ENCODE data around the gene MMP21. TPM values are rescaled to one million over a fixed set of nuclear protein-coding genes. Genes with fewer than 3 reads are reported as not detected.

The MMP21 gene
- total and polyA plus RNA-seq, 2 of the 13 experiments (the other 11 are each of a cell fraction or from before 2014, with no cell fraction given): not detected

- Histone ChIP-seq H3K4me1 (ENCODE audit: insufficient read depth, low read length) (peaks cover 29% of the 10 kb centered on the region), H2AFZ (ENCODE audit: low read length) (no peak overlapping the region), H3K79me2 (ENCODE audit: insufficient read depth, low read length) (no peaks in the 10 kb centered on the region), H3K9ac (ENCODE audit: insufficient read depth, low read depth, low read length) (no peak overlapping the region), H3K27me3 (ENCODE audit: control insufficient read depth in 1 of 2, insufficient read depth in 2 of 2, low read length in 2 of 2) (no peaks in the 10 kb centered on the region; a peak in 2 of 5 replicates), H3K4me3 (replicated peaks in 1 of 3; ENCODE audit: insufficient read depth in 1 of 3, low read depth in 2 of 3, low read length in 3 of 3) (no peak overlapping the region), H3K36me3 (replicated peaks in 1 of 2; ENCODE audit: control insufficient read depth in 1 of 2, insufficient read depth in 2 of 2, low read length in 2 of 2) (no peaks in the 10 kb centered on the region), H3K4me2 (ENCODE audit: low read depth, low read length) (no peak overlapping the region), H3K27ac (ENCODE audit: extremely low read length, insufficient read depth, low read length) (no peak overlapping the region), H4K20me1 (ENCODE audit: insufficient read depth, low read length) (no peaks in the 10 kb centered on the region), H3K9me3 (ENCODE audit: low read length) (no peaks in the 10 kb centered on the region)
- DNase-seq (ENCODE audit: low spot score): no peak
- BruUV-seq (replicated peaks): no TSS peak
- CTCF ChIA-PET (ENCODE audit: low intra/inter-chr PET ratio, low total read pairs): no interaction called here
- no peak for ATAC-seq
- 75% methylated on average over 8 of the region's 11 CpGs for WGBS (ENCODE audit: low lambda C conversion rate)
- intact Hi-C loops (cut with micrococcal nuclease; ENCODE audit: unreplicated experiment): no loop called here
- in situ Hi-C loops (cut with HindIII; ENCODE audit: extremely low pct_ligation_motif_present, low pct_unique_long_range_greater_than_20kb): no loop called here
- FAIRE-seq: no peak
- POLR2A ChIA-PET: no interaction called here
- TF ChIP-seq REST (IDR thresholded peaks at IDR 0.05; ENCODE audit: borderline replicate concordance in 1 of 2, low read depth in 1 of 2, low read length in 2 of 2) (no peak), HNRNPUL1 (IDR thresholded peaks at IDR 0.05; ENCODE audit: low read depth, low read length) (no peak), ZNF709 (CRISPR knock-in tag; IDR thresholded peaks at IDR 0.05) (no peak), CREB1 (IDR thresholded peaks at IDR 0.05) (no peak), CREB1 (CRISPR knock-in tag; IDR thresholded peaks at IDR 0.05) (no peak), ZNF746 (CRISPR knock-in tag; IDR thresholded peaks at IDR 0.05) (no peak), IRF9 (CRISPR knock-in tag; IDR thresholded peaks at IDR 0.05; ENCODE audit: borderline replicate concordance) (no peak), ZNF251 (CRISPR knock-in tag; IDR thresholded peaks at IDR 0.05) (no peak), ZNF891 (CRISPR knock-in tag; IDR thresholded peaks at IDR 0.05) (no peak), HNRNPL (IDR thresholded peaks at IDR 0.05; ENCODE audit: low read depth, low read length) (no peak), ZFP37 (CRISPR knock-in tag; IDR thresholded peaks at IDR 0.05; ENCODE audit: borderline replicate concordance) (no peak), KDM6A (CRISPR knock-in tag; IDR thresholded peaks at IDR 0.05; ENCODE audit: low read depth) (no peak)
- TF ChIP-seq, protein P1, sequence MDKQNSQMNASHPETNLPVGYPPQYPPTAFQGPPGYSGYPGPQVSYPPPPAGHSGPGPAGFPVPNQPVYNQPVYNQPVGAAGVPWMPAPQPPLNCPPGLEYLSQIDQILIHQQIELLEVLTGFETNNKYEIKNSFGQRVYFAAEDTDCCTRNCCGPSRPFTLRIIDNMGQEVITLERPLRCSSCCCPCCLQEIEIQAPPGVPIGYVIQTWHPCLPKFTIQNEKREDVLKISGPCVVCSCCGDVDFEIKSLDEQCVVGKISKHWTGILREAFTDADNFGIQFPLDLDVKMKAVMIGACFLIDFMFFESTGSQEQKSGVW (CRISPR knock-in tag; IDR thresholded peaks at IDR 0.05; ENCODE audit: borderline replicate concordance): no peak
- TF ChIP-seq, protein P2, sequence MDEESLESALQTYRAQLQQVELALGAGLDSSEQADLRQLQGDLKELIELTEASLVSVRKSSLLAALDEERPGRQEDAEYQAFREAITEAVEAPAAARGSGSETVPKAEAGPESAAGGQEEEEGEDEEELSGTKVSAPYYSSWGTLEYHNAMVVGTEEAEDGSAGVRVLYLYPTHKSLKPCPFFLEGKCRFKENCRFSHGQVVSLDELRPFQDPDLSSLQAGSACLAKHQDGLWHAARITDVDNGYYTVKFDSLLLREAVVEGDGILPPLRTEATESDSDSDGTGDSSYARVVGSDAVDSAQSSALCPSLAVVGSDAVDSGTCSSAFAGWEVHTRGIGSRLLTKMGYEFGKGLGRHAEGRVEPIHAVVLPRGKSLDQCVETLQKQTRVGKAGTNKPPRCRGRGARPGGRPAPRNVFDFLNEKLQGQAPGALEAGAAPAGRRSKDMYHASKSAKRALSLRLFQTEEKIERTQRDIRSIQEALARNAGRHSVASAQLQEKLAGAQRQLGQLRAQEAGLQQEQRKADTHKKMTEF (CRISPR knock-in tag; IDR thresholded peaks at IDR 0.05): no peak
Observed at GRCh38 chr10:125782054-125782453, 6.4 kb upstream of the MMP21 start.
